Measurements from ENCODE around the gene ZNF512. TPM values are rescaled to one million over a fixed set of nuclear protein-coding genes. Genes with fewer than 3 reads are reported as not detected.
"Not testable (repeated sequence)": the region's sequence is repeated elsewhere in the genome, so short reads cannot be mapped to it uniquely, and the experiment has no call there.

ZNF512 gene
- total RNA-seq, 4 donors from 2014 or later, result 15.6 to 74.2 (median 20.2) TPM

DNA sequence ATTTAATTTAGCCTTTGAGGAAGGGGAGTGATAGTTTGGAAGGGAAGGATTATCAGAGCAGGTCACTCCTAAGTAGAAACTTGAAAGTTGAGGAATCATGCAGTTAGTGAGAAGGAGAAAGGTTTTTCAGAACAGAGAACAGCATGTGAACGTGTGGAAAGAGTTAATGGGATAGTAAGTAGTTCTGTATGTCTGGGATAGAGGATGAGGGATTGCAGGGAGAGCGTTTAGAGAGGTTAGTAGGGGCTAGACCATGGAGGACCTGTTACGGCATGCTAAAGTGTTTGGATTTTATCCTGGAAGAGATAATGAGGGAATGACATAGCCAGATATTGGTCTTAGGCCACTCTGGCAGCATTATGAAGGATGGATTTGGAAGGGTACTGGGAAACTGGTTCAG is 1.8 kb downstream of the ZNF512 start:
- ATAC-seq (ENCODE audit: low FRiP score), result no peak
- TF ChIP-seq, protein P1, sequence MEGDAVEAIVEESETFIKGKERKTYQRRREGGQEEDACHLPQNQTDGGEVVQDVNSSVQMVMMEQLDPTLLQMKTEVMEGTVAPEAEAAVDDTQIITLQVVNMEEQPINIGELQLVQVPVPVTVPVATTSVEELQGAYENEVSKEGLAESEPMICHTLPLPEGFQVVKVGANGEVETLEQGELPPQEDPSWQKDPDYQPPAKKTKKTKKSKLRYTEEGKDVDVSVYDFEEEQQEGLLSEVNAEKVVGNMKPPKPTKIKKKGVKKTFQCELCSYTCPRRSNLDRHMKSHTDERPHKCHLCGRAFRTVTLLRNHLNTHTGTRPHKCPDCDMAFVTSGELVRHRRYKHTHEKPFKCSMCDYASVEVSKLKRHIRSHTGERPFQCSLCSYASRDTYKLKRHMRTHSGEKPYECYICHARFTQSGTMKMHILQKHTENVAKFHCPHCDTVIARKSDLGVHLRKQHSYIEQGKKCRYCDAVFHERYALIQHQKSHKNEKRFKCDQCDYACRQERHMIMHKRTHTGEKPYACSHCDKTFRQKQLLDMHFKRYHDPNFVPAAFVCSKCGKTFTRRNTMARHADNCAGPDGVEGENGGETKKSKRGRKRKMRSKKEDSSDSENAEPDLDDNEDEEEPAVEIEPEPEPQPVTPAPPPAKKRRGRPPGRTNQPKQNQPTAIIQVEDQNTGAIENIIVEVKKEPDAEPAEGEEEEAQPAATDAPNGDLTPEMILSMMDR (IDR thresholded peaks at IDR 0.05), result no peak

DNA sequence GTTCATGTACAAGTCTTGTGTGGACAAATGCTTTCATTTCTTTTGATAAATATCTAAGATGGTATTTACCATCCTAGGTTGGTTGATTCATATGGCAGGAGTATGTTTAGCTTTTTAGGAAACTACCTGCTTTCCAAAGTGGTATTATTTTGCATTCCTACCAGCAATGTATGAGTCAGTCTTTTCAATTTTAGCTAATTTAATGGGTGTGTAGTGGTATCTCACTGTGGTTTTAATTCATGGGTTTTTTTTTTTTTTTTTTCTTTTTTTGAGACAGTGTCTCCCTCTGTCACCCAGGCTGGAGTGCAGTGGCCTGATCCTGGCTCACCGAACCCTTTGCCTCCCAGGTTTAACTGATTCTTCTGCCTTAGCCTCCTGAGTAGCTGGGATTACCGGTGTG is 4.2 kb downstream of the ZNF512 start:
- TF ChIP-seq, protein P1 (IDR thresholded peaks at IDR 0.05), result no peak
- DNase-seq (ENCODE audit: low spot score) (no peak), ATAC-seq (ENCODE audit: low FRiP score) (no peak)

More for the DNA sequence above, 1.8 kb downstream of the ZNF512 start:
- DNase-seq (ENCODE audit: low spot score), result no peak

DNA sequence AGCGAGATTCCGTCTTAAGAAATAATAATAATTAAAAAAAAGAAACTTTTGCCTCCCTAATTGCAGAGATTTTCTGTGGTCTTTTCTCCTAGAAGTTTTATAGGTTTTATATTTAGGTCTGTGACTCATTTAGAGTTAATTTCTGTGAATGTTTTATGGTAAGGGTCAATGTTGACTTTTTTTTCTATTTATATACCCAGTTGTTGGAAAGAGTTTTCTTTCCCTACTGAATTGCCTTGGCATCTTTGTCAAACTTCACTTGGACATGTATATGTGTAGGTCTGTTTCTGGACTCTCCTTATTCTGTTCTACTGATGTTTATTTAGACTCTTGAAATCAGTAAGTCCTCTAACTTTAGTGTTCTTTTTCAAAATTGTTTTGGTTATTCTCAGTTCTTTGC is 5.5 kb downstream of the ZNF512 start:
- TF ChIP-seq, protein P1 (IDR thresholded peaks at IDR 0.05), result no peak
- no peak for ATAC-seq (ENCODE audit: low FRiP score)
- DNase-seq (ENCODE audit: low spot score), result no peak

- DNase-seq (ENCODE audit: low spot score) (no peak), ATAC-seq (ENCODE audit: low FRiP score) (no peak)
- TF ChIP-seq, protein P1 (IDR thresholded peaks at IDR 0.05), result no peak
Measured at GRCh38 chr2:27591745-27592144, 8.9 kb downstream of the ZNF512 start.

- TF ChIP-seq, protein P1 (IDR thresholded peaks at IDR 0.05), result no peak
Measured at GRCh38 chr2:27593240-27593639, 10.4 kb downstream of the ZNF512 start.

GRCh38 chr2:27594020-27594703 is 11.3 kb downstream of the ZNF512 start:
- not testable (repeated sequence) for ATAC-seq (ENCODE audit: low FRiP score)

More at GRCh38 chr2:27593240-27593639, 10.4 kb downstream of the ZNF512 start:
- no peak for DNase-seq (ENCODE audit: low spot score)
- ATAC-seq (ENCODE audit: low FRiP score), result no peak

GRCh38 chr2:27595412-27595811 is 12.6 kb downstream of the ZNF512 start:
- not testable (repeated sequence) for ATAC-seq (ENCODE audit: low FRiP score); DNase-seq (ENCODE audit: low spot score)

More at GRCh38 chr2:27594020-27594703, 11.3 kb downstream of the ZNF512 start:
- DNase-seq (ENCODE audit: low spot score), result not testable (repeated sequence)

DNA sequence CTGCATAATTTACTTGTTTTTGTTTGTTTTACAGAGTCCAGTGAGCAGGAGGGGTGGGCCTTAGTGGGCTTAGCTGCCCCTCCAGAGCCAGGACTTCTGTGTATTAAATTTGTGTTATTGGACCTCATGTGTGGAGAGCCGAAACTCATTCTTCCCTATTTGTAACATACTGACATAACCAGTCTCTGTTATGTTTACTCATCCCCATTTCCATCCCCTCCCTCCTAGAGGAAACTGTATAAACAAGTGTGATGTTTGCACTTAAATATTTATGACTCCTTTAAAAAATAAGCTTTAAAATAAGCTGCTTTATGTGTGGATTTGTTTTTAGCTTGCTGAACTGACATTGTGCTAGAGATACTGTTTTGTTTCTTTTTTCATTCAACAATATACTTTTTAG is 13.8 kb downstream of the ZNF512 start:
- ATAC-seq (ENCODE audit: low FRiP score) (no peak), DNase-seq (ENCODE audit: low spot score) (no peak)
- TF ChIP-seq, protein P1 (IDR thresholded peaks at IDR 0.05), result no peak
